ENCODE data around the gene DES.

The DES gene

GRCh38 chr2:219475278-219475677 lies 57.1 kb downstream of the DES start:
- TF ChIP-seq CTCF (IDR thresholded peaks at IDR 0.05; ENCODE audit: insufficient read depth, low read depth, low read length, missing control alignments) = no peak
- no peak overlapping the region for H3K4me3 ChIP-seq (ENCODE audit: low read length)
- no peak for DNase-seq (ENCODE audit: low read depth)

DNA sequence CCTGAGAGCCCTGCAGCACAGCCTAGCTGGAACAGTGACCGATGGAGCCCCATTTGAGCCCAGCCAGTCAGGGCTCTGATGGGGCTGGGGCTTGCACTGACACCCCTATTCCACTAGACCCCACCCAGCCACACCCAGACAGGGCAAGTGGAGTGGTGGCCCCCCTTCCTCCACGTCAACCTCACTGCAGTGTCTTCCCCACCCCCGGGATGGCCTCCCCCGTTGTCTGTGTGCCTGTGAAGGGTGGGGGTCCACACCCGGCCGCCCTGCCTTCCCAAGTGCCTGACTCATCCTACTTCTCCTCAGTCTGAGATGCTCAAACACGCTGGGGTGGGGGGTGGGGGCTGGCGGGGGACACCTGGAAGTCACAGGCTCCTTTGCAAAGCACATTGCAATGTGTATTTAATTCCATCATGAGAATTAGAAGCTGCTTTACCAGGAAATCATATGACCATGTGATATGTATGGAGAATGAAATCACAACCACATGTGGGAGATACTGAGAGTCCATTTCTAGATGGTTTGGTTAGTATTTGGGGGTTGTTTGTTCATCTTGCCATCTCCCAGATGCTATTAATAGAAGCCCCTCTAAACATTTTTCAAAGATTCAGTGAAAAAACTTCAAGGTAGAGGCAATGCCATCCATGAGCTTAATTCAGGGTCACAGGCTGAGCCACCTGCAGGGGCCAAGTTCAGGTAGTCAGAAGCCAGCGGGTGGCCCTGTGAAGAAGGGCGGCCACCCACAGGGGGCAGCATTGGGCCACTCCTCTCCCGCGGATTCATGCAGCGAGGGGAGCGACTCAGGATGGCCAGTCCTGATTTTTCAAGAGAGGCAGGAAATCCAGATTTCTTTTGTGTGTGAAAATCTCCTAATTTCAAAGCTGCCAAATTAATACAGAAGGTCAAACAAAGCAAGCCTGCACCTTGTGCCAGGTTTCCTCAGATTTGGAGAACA lies 57.8 kb downstream of the DES start:
- TF ChIP-seq CTCF (IDR thresholded peaks at IDR 0.05; ENCODE audit: insufficient read depth, low read depth, low read length, missing control alignments) = peak; percentile 87
- no peak overlapping the region for H3K4me3 ChIP-seq (ENCODE audit: low read length)
- peak; percentile 61 for DNase-seq (ENCODE audit: low read depth)

Data from epithelial cell of esophagus (primary cell).